ENCODE data around the gene MAT2B.

DNA sequence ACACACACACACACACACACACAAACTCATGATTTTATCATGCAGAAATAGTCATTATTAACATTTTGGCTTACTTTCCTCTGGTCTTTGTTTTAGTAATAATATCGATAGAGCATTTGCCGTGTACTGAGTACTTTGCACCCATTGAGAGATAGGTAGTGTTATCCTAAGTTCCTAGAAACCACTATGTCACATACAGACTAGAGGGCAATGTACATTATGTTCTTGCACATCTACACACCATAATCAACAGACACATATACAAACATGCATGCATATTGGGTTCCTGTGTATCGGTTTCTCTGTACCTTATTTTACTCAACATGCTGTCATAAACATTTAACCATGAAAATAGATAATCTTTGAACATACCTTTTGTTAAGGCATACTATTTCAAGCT, 45.7 kb downstream of the MAT2B start:
- TF ChIP-seq, protein P1, sequence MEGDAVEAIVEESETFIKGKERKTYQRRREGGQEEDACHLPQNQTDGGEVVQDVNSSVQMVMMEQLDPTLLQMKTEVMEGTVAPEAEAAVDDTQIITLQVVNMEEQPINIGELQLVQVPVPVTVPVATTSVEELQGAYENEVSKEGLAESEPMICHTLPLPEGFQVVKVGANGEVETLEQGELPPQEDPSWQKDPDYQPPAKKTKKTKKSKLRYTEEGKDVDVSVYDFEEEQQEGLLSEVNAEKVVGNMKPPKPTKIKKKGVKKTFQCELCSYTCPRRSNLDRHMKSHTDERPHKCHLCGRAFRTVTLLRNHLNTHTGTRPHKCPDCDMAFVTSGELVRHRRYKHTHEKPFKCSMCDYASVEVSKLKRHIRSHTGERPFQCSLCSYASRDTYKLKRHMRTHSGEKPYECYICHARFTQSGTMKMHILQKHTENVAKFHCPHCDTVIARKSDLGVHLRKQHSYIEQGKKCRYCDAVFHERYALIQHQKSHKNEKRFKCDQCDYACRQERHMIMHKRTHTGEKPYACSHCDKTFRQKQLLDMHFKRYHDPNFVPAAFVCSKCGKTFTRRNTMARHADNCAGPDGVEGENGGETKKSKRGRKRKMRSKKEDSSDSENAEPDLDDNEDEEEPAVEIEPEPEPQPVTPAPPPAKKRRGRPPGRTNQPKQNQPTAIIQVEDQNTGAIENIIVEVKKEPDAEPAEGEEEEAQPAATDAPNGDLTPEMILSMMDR (IDR thresholded peaks at IDR 0.05), result no peak
- no peak for TF ChIP-seq POLR2A (IDR thresholded peaks at IDR 0.05)

All from heart left ventricle (tissue), 13 donors.